IMR-90 (cell line): ENCODE results near the gene KIAA1614. TPM values are rescaled to one million over a fixed set of nuclear protein-coding genes. Genes with fewer than 3 reads are reported as not detected.

Experiments used
- ATAC-seq: fragments of 200-7000 bp; cut with Tn5 transposase; 2 replicates; pipeline ENCODE4 v1.9.1; 2020; ENCODE audit warnings: low read depth, mild to moderate bottlenecking, moderate library complexity
- BruUV-seq: library from RNA; stranded (reverse); fragments of 400-500 nt; replicated peaks from 2 replicates; lab custom pipeline; 2021; lab: Mats Ljungman, UMichigan
- CTCF ChIA-PET: fragments of 300-600 bp; formaldehyde crosslinking; extraction: SDS; loops from one replicate; lab custom pipeline; 2021; ENCODE audit warnings: antibody characterized with exemption; lab: Yijun Ruan, JAX
- POLR2A ChIA-PET: fragments of 300-600 bp; sonication (Branson Sonifier 250); formaldehyde crosslinking; loops from one replicate; lab custom pipeline; 2022; ENCODE audit warnings: antibody characterized with exemption; ENCODE audit not compliant: unreplicated experiment; lab: Charles Lee
- DNase-seq: peaks from one replicate; pipeline ENCODE4 v3.0.0; 2013
- H2AFZ ChIP-seq: replicated peaks from 2 replicates; pipeline ENCODE3; 2013; ENCODE audit warnings: low read length, mild to moderate bottlenecking; ENCODE audit not compliant: poor library complexity
- H2AK5ac ChIP-seq: 2 replicates; pipeline ENCODE4 v1.6.1; 2013; ENCODE audit warnings: low read depth, low read length, inconsistent platforms
- H2AK9ac ChIP-seq: replicated peaks from 2 replicates; pipeline ENCODE3; 2013; ENCODE audit warnings: mild to moderate bottlenecking, low read depth, low read length, moderate library complexity; ENCODE audit not compliant: poor library complexity
- H2BK120ac ChIP-seq: 2 replicates; pipeline ENCODE4 v1.6.1; 2013; ENCODE audit warnings: low read depth, low read length, inconsistent platforms
- H2BK15ac ChIP-seq: 3 replicates; pipeline ENCODE4 v1.6.1; 2013; ENCODE audit warnings: low read depth, low read length, inconsistent platforms
- H2BK20ac ChIP-seq: 2 replicates; pipeline ENCODE4 v1.6.1; 2013; ENCODE audit warnings: low read depth, mild to moderate bottlenecking, inconsistent platforms, low read length, moderate library complexity
- H2BK5ac ChIP-seq: 2 replicates; pipeline ENCODE4 v1.6.1; 2013; ENCODE audit warnings: mild to moderate bottlenecking, low read depth, low read length, inconsistent platforms; ENCODE audit not compliant: poor library complexity, severe bottlenecking
- H3K14ac ChIP-seq: replicated peaks from 2 replicates; pipeline ENCODE4 v1.6.1; 2013; ENCODE audit warnings: low read depth, low read length, inconsistent platforms
- H3K18ac ChIP-seq: 2 replicates; pipeline ENCODE4 v1.6.1; 2013; ENCODE audit warnings: low read depth, low read length, control low read depth
- H3K23ac ChIP-seq: 2 replicates; pipeline ENCODE4 v1.6.1; 2013; ENCODE audit warnings: low read depth, low read length, inconsistent platforms
- H3K27ac ChIP-seq: 2 replicates; pipeline ENCODE4 v1.5.1; 2013; ENCODE audit warnings: mild to moderate bottlenecking, control low read depth, low read length; ENCODE audit not compliant: insufficient read depth
- H3K27me3 ChIP-seq: 2 replicates; pipeline ENCODE4 v1.6.1; 2013; ENCODE audit warnings: low read length; ENCODE audit not compliant: control insufficient read depth, insufficient read depth
- H3K36me3 ChIP-seq: 2 replicates; pipeline ENCODE4 v1.6.1; 2013; ENCODE audit warnings: low read length, mixed read lengths; ENCODE audit not compliant: control insufficient read depth, insufficient read depth
- H3K4ac ChIP-seq: 2 replicates; pipeline ENCODE4 v1.6.1; 2013; ENCODE audit warnings: low read depth, low read length, inconsistent platforms
- H3K4me1 ChIP-seq: 2 replicates; pipeline ENCODE4 v1.6.1; 2013; ENCODE audit warnings: low read length, mixed read lengths; ENCODE audit not compliant: control insufficient read depth, insufficient read depth
- H3K4me2 ChIP-seq: 2 replicates; pipeline ENCODE4 v1.6.1; 2013; ENCODE audit warnings: low read depth, mild to moderate bottlenecking, control low read depth, low read length, moderate library complexity
- H3K4me3 ChIP-seq: 2 replicates; pipeline ENCODE4 v1.5.1; 2013; ENCODE audit warnings: low read depth, mild to moderate bottlenecking, control low read depth, low read length, moderate library complexity; ENCODE audit not compliant: insufficient read depth
- H3K56ac ChIP-seq: 2 replicates; pipeline ENCODE4 v1.6.1; 2013; ENCODE audit warnings: low read length, inconsistent platforms; ENCODE audit not compliant: insufficient read depth; ENCODE audit errors: extremely low read depth
- H3K79me1 ChIP-seq, 2 experiments: 2 replicates each; pipeline ENCODE4 v1.6.1; 2013; ENCODE audit warnings: low read length in 2 of 2, inconsistent platforms in 1 of 2, low read depth in 1 of 2
- H3K9ac ChIP-seq: 2 replicates; pipeline ENCODE4 v1.6.1; 2013; ENCODE audit warnings: low read depth, low read length, control low read depth
- H3K9me1 ChIP-seq: 2 replicates; pipeline ENCODE4 v1.6.1; 2013; ENCODE audit warnings: low read length, inconsistent platforms; ENCODE audit not compliant: insufficient read depth
- H3K9me3 ChIP-seq: 2 replicates; pipeline ENCODE4 v1.6.1; 2013; ENCODE audit warnings: low read length; ENCODE audit not compliant: control insufficient read depth, insufficient read depth
- H4K20me1 ChIP-seq: 2 replicates; pipeline ENCODE4 v1.6.1; 2013; ENCODE audit warnings: low read length, inconsistent platforms; ENCODE audit not compliant: insufficient read depth
- H4K5ac ChIP-seq: 2 replicates; pipeline ENCODE4 v1.6.1; 2013; ENCODE audit warnings: mild to moderate bottlenecking, low read depth, low read length, control low read depth
- H4K8ac ChIP-seq, 2 experiments: 2 replicates each; pipeline ENCODE4 v1.6.1; 2013; ENCODE audit warnings: low read depth in 2 of 2, low read length in 2 of 2, control low read depth in 1 of 2, inconsistent platforms in 1 of 2
- H4K91ac ChIP-seq: 2 replicates; pipeline ENCODE4 v1.6.1; 2013; ENCODE audit warnings: low read depth, low read length, inconsistent platforms; ENCODE audit not compliant: insufficient read depth
- MAZ ChIP-seq: IDR thresholded peaks from 2 replicates; pipeline ENCODE4 v1.6.1; 2012; ENCODE audit warnings: low read depth, mild to moderate bottlenecking, low read length, improper control_type of control experiment, moderate library complexity, borderline replicate concordance
- WGBS, 2 experiments: methylation state at CpG; one replicate each; pipeline versions ENCODE4 v1.1.5 to v1.1.7; 2013; ENCODE audit warnings: missing lambda C conversion rate in 2 of 2; ENCODE audit not compliant: insufficient read length in 1 of 2; ENCODE audit errors: extremely low coverage in 2 of 2; 5-methylcytosine and 5-hydroxymethylcytosine counted together
- dilution Hi-C: fragments of 300-500 bp; cut with HindIII; formaldehyde crosslinking; loops from one replicate; pipeline ENCODE4 v1.14.3; 2018; ENCODE audit warnings: low sequenced_read_pairs; ENCODE audit not compliant: unreplicated experiment
- in situ Hi-C: fragments of 300-500 bp; cut with MboI; formaldehyde crosslinking; loops from 3 replicates; pipeline ENCODE4 v1.14.3; 2019; ENCODE audit warnings: low sequenced_read_pairs, inconsistent platforms, mixed read lengths
- intact Hi-C: fragments of 100-400 bp; cut with micrococcal nuclease; formaldehyde crosslinking; loops from 2 replicates; pipeline ENCODE4 v1.10.0; 2022
- polyA plus RNA-seq, 3 experiments: library from polyadenylated mRNA; depleted of rRNA; stranded (reverse); fragments of >200 nt; gene quantifications; 2 replicates each; pipeline ENCODE4 v1.2.3, GENCODE V29; 2012; ENCODE audit warnings: low replicate concordance in 1 of 3
- total RNA-seq: library from RNA; depleted of rRNA; stranded (reverse); fragments of >200 nt; gene quantifications from 2 replicates; pipeline ENCODE4 v1.2.3, GENCODE V29; 2012

Gene KIAA1614
- total and polyA plus RNA-seq, 2 of the 4 experiments (the other 2 are of a cell fraction), result 1.8 to 3.5 TPM

DNA sequence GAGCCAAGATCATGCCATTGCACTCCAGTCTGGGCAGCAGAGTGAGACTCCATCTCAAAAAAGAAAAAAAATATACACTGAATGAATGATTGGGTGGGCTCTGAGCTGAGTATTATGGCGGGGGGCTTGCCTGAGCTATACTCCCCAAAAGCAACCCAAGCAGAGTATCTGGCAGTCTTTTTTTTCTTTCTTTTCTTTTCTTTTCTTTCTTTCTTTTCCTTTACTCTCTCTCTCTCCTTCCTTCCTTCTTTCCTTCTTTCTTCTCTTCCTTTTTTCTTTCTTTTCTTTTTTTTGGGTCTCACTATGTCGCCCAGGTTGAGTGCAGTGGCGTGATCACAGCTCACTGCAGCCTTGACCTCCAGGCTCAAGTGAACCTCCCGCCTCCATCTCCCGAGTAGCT is 27.7 kb downstream of the KIAA1614 start:
- TF ChIP-seq MAZ, result no peak
- Histone ChIP-seq H2AK5ac (no peak overlapping the region), H3K9me1 (peaks cover 4% of the 10 kb centered on the region; the same call in 1 of the 2 replicates), H3K4me3 (no peak overlapping the region), H3K4ac (no peak overlapping the region), H2BK15ac (no peak overlapping the region), H4K91ac (no peak overlapping the region), H2BK20ac (no peak overlapping the region), H3K9ac (no peak overlapping the region), H3K14ac (no peak overlapping the region), H3K79me1 (no peaks in the 10 kb centered on the region), H3K27me3 (no peaks in the 10 kb centered on the region), H2BK5ac (no peak overlapping the region), H3K23ac (no peak overlapping the region), H3K9me3 (no peaks in the 10 kb centered on the region), H4K20me1 (no peaks in the 10 kb centered on the region), H3K18ac (no peak overlapping the region), H3K36me3 (peaks cover 28% of the 10 kb centered on the region), H3K4me1 (no peaks in the 10 kb centered on the region), H4K5ac (no peak overlapping the region), H3K27ac (no peak overlapping the region), H3K56ac (no peak overlapping the region), H2AFZ (no peak overlapping the region), H3K4me2 (no peak overlapping the region), H2AK9ac (no peak overlapping the region), H2BK120ac (no peak overlapping the region), H4K8ac (no peak overlapping the region)
- no peak for ATAC-seq
- ChIA-PET CTCF (no interaction called here), POLR2A (no interaction called here)
- dilution Hi-C loops (no loop called here), intact Hi-C loops (no loop called here), in situ Hi-C loops (no loop called here)
- BruUV-seq, result no TSS peak
- 96% methylated on average over 4 of the region's 5 CpGs; no CpG with 5 or more reads in 1 of the 2 experiments for WGBS, 2 experiments
- no peak for DNase-seq
